Heart left ventricle (tissue), 13 donors: ENCODE data around the gene FAM98C.

Experiments
- CTCF ChIP-seq, 12 donors: fragments of 200-600 bp; sonication (generic) in 4 of 12; IDR thresholded peaks; one replicate each; pipeline versions ENCODE4 v1.5.0 to v1.8.0; 2018 to 2022; ENCODE audit warnings: antibody characterized with exemption in 12 of 12, mild to moderate bottlenecking in 5 of 12
- POLR2A ChIP-seq, 2 donors: fragments of 450-650 bp; IDR thresholded peaks; one replicate each; pipeline ENCODE4 v1.6.1; 2017; ENCODE audit warnings: antibody characterized with exemption in 2 of 2, mild to moderate bottlenecking in 2 of 2, moderate library complexity in 2 of 2
- donor health status: ischemic (EF 13 %, LVEDD 7.1; RV severe dilation, severe dysfunction).
- donor health status: DM: no; HTN: yes; CAD: no.
- donor health status: DM: no; HTN: no; CAD: no.
- donor health status: ischemic (EF 25% LVEDD 6.9; RV normal size, moderate dysfunction).
- donor health status: ischemic (EF 25% LVEDD 5.7; RV mildly dilated, moderate dysfunction).
- donor health status: ischemic (EF 35%, LVEDD 5.7; RV mildly dilated, moderate dysfunction).
- donor health status: nonischemic (EF 11% LVEDD 7.7; RV severe dilation, severe dysfunction).
- donor health status: DM: yes; HTN: yes; CAD: no.
- donor health status: PGD.
- donor health status: ischemic (EF 29% LVEDD 5.4; RV normal size, mild dysfunction).
- donor health status: nonischemic (EF 23%, LVEDD 6.1; RV moderate dilation, normal function).

GRCh38 chr19:38370299-38370698 is 32.6 kb upstream of the FAM98C start:
- no peak for TF ChIP-seq CTCF (IDR thresholded peaks at IDR 0.05)
- TF ChIP-seq POLR2A (IDR thresholded peaks at IDR 0.05), result no peak
